GM20000 (cell line): ENCODE measurements around the gene SLC2A10.
A peak's percentile ranks its signal among the peaks of the same experiment; 100 is the strongest.

ENCODE experiments used
- DNase-seq: peaks from one replicate; pipeline ENCODE4 v3.0.0; 2012; ENCODE audit warnings: low spot score
- TF ChIP-seq, protein P1 (sequence below): IDR thresholded peaks from 2 replicates; pipeline ENCODE4 v1.5.1; 2012; ENCODE audit warnings: mild to moderate bottlenecking, control low read depth; ENCODE audit errors: extremely low read depth, missing control alignments

The SLC2A10 gene

DNA sequence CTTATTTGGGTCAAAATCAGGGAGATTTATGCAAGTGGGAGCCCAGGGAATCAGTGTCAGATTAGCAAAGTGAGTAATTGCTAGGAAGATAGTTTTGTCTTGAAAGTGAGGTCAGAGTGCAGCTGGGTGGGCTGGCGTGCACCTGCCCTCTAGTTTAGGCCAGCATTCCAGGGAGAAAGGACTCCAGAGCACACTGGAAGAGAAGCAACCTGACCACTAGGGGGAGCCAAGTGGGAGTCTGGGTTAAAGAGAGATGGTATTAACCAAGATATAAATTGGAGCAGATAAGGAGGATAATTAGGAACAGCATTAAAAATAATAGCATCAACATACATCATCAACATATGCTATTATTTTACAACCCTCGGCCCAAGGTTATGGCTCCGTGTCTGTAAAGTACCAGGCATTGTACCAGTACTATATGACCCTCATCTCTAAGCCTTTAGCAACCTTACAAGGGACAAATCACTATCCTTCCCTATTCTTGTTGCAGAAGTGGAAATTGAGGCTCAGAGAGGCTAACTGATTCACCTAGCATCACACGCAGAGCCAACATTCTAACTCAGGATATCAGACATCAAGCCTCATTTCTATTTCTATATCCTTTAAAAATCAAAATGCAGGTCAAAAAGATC lies 57.8 kb downstream of the SLC2A10 start:
- peak; percentile 32 for DNase-seq
- TF ChIP-seq, protein P1, sequence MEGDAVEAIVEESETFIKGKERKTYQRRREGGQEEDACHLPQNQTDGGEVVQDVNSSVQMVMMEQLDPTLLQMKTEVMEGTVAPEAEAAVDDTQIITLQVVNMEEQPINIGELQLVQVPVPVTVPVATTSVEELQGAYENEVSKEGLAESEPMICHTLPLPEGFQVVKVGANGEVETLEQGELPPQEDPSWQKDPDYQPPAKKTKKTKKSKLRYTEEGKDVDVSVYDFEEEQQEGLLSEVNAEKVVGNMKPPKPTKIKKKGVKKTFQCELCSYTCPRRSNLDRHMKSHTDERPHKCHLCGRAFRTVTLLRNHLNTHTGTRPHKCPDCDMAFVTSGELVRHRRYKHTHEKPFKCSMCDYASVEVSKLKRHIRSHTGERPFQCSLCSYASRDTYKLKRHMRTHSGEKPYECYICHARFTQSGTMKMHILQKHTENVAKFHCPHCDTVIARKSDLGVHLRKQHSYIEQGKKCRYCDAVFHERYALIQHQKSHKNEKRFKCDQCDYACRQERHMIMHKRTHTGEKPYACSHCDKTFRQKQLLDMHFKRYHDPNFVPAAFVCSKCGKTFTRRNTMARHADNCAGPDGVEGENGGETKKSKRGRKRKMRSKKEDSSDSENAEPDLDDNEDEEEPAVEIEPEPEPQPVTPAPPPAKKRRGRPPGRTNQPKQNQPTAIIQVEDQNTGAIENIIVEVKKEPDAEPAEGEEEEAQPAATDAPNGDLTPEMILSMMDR: peak; percentile 39

DNA sequence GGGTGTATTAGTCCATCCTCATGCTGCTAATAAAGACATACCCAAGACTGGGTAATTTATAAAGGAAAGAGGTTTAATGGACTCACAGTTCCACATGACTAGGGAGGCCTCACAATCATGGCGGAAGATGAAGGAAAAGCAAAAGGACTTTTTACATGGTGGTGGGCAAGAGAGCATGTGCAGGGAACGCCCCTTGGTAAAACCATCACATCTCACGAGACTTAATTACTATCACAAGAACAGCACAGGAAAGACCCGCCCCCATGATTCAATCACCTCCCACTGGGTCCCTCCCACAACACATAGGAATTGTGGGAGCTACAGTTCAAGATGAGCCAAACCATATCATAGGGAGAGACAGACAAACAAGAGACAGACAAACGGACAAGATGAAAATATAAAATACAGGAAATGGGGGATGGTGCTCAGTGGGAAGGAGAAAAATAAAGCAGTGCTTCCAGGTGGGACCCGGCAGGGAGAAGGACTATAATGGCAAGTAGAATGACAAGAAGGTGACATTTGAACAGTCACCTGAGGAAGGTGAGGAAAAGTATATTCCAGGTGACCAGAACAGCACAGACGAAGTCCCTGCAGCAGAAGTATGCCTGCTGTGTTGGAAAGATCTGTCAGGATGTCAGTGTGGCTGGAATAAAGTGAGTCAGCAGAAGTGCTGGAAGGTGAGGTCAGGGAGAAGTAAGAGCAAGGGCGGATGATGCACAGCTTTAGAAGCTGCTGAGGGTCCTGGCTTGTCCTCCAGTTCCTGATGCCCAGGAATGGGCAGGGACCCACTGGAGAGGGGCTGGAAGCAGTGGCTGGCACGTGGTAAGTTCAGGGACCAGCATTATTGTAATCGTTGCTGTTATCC lies 61.1 kb downstream of the SLC2A10 start:
- TF ChIP-seq, protein P1: no peak
- DNase-seq: no peak

DNA sequence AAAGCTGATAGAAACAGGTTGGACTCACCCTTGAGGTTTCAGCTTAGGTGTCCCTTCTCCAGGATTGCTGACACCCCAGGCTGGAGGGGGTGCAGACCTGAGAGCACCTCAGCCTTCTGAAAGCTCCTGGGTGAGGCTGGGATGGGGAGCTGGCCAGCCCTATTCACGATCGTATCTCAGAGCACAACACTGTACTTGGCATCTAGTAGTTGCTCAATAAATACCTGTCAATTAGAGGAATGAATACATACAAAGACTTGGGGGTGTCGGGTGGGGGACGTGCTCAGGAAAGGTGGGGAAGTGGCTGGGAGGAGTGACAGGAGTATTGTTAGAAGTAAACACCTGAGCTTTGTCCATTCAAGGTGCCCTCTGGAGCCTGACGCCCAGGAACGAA lies 61.7 kb downstream of the SLC2A10 start:
- TF ChIP-seq, protein P1: no peak
- DNase-seq: no peak

DNA sequence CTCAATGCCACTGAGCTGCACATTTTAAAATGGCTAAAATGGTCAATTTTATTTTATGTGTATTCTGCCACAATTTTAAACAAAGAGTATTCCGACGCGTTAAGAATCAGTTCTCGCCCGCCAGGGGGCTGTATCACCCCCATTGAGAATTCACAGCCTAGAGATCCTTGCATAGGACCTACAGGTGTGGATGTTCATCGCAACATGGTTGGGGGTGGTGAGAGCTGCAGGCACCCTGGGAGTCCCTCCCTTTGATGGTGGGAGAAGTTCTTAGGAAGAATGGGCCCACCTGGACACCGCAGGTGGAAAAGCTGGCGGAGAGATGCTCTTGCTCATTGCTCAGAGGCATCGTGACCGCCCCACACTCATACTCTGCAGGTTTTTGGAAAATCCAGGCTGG lies 63.5 kb downstream of the SLC2A10 start:
- DNase-seq: no peak

DNA sequence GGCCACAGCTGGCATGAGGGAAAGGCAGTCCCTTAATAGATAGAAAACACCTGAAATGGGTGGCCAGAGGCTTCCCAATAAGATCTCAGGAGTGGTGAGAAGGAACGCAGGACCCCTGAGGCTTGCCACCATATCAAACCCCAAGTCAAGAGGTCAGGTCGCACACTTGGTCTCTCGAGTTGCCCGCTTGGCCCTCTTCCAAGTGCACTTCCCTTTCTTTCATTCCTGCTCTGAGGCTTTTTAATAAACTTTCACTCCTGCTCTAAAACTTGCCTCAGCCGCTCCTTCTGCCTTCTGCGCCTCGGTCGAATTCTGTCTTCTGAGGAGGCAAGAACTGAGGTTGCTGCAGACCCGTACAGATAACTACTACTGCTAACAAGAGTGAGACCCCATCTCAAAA lies 64.2 kb downstream of the SLC2A10 start:
- TF ChIP-seq, protein P1: no peak
- DNase-seq: no peak

More for the DNA sequence above, 63.5 kb downstream of the SLC2A10 start:
- TF ChIP-seq, protein P1: no peak

DNA sequence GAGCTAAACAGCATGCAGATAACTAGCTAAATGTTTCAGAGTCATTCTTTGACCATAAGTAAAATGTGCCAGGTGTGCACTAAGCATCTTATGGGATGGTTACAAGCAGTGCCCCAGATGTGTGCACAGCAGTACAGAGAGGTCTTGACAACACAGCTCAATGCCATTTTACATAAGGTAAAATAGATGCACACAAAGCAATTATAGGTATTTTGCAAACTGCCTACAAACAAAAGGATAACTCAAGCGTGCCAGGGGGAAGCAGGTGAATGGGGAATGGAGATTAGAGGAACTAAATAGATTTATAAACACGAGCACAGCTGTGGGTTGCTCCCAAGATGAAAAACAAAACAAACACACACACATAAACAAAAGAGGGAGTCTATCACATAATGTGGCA lies 64.8 kb downstream of the SLC2A10 start:
- TF ChIP-seq, protein P1: no peak
- no peak for DNase-seq

DNA sequence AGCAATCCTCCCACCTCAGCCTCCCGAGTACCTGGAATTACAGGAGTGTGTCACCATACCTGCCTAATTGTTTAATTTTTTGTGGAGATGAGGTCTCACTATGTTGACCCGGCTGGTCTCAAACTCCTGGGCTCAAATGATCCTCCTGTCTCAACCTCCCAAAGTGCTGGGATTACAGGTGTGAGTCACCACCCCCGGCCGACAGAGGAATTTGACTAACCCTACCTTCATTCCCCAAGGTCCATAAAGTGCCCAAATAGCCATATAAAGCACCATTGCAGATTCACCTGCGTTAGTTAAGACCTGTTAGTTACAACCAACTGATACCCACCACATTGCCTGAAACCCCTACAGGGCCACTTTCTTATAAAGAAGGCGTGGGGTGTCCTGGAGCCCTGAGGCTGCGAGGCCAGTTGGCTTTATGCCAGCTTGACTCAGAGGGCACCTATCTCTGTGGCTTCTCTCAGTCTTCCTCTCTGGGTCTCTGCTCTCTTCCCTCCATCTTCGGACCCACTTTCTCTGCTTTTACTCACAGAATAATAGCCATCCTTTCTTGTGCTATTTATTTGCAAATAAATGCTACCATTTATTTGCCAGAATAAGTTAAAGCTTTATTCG lies 65.6 kb downstream of the SLC2A10 start:
- no peak for DNase-seq

More for the DNA sequence above, 65.6 kb downstream of the SLC2A10 start:
- TF ChIP-seq, protein P1: no peak
